Urothelium cell line (cell line): ENCODE results near the gene VPS35.
A peak's percentile ranks its signal among the peaks of the same experiment; 100 is the strongest.

ENCODE experiments used
- DNase-seq: peaks from one replicate; pipeline ENCODE4 v3.0.0; 2011; ENCODE audit warnings: low spot score, mixed read lengths
- FAIRE-seq: peaks from 2 replicates; lab custom pipeline; 2011; peaks lifted over from hg19 to GRCh38; lab: Jason Lieb, UNC

VPS35 gene

DNA sequence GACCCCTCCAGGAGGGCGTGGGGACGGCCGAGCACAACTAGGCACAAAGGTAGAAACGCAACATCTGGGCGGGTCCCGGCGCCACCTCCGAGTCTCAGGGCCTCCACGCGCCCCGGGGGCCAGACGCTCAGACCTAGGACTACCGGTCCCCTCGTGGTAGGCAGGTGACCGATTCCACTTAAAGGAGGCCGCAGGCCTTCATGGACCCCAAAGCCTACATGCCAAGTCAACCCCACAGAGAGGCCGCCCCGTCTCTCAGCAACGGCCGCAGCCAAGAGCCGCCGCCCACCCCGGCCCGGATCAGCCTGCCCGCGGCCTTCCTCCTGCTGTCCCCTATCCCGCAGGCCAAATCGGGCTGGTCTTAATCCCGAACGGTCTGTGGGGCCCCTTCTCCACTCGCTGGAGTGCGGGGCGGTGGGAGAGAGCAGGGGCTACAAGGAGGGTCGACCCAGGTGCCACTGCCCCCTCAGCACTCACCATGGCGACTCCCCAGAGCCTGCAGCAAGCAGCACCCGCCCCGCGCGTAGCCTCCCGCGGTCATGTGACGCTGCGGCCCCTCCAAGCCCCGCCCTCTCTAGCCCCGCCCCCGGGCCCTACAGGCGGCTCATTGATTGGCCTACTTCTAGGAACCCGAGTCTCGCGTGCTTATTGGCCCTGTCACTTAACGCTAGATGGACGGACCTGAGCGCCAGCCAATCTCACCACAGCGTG is at the start of gene VPS35:
Gene VPS35 (minus strand): TSS at position 525 of the 711 bp plus-strand sequence. CDS start 45 bp downstream, at position 480.
- peak; percentile 97 for DNase-seq
- no peak for FAIRE-seq

DNA sequence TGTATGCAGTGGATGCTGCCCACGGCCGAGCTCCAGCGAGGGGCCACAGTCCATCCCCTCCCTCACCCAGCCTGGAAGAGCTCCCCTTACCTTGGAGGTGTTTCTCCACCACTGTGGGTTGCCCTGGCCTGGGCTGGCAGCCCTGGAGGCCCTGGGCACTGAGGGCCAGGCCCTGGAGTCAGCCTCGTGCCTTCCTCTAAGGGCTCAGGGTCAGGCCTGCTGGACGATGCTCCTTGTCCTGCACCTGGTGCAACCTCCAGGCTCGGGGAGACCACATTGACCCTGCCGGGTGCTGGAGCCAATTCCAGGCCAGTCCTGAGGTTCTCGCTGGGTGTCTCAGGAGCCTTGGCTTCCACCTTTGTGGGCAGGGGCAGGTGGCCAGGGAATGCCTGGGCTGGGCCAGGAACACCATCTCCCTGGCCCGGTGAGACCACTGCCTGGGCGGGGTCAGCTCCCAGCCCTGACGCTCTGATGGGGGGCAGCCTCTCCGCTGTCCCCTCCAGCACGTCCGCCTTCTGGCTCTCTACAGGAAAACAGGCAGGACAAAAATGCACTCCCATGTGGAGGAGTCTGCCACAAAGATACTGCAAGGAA is 48.7 kb upstream of the VPS35 start:
- DNase-seq (no peak), FAIRE-seq (no peak)

DNA sequence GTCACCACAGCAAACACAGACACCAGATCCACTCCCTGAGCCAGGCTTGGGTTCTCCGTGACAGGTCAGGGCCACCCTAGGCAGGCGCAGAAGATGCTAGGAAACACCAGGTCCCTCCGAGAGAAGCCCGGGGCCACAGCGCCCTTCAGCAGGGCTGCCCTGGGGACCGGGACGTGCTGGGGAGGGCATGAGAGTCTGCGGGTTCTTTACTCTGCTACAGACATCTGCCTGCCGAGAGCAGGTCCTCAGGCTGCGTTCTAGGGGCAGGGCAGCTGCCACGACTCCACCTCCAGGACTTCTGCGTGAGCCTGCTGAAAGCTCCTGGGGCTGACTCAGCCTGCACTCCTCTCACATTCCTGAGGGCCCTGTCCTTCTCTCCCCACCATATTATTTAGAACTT is 47.7 kb upstream of the VPS35 start:
- no peak for FAIRE-seq
- peak; percentile 38 for DNase-seq

DNA sequence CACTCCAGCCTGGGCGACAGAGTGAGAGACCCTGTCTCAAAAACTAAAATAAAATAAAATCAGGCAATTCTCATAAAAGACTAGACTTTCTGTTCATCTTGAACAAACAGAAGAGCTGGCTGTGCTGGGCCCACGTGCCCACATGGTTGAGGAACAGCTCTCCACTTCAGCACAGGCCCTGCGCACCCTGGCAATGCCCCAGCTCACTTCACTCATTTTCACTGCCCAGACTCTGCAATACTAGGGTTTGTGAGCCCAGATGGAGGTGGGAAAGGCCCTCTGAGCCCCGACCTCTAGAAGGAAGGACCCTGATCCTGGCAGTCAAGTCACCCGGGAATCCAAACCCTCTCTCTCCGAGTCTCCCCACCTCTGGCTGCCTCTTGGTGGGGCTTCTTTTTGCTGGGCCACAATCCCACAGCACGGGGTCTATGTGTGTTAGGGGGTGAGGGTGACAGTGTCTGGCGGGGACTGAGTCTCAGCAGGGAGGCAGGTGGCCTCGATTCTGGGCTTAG is 44.4 kb upstream of the VPS35 start:
- DNase-seq (no peak), FAIRE-seq (no peak)

DNA sequence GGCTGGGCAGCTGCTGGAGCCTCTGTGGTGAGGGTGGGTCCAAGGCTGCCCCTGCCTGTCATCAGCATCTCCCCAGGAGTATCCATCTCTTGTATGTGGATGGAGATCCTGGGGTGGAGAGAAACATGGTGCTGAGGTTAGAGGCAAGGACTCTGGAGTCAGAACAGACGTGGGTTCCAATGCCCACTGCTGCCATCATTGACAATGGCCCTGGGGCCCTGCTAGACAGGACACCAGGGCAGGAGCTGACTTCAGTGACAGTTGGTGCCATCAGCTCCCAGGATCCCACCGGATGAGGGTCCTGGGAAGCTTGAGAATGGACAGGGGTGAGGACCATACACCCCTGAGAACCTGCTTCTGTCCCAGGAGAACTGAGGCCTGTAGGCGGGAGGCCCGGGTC is 43.6 kb upstream of the VPS35 start:
- no peak for FAIRE-seq
- DNase-seq, result no peak

DNA sequence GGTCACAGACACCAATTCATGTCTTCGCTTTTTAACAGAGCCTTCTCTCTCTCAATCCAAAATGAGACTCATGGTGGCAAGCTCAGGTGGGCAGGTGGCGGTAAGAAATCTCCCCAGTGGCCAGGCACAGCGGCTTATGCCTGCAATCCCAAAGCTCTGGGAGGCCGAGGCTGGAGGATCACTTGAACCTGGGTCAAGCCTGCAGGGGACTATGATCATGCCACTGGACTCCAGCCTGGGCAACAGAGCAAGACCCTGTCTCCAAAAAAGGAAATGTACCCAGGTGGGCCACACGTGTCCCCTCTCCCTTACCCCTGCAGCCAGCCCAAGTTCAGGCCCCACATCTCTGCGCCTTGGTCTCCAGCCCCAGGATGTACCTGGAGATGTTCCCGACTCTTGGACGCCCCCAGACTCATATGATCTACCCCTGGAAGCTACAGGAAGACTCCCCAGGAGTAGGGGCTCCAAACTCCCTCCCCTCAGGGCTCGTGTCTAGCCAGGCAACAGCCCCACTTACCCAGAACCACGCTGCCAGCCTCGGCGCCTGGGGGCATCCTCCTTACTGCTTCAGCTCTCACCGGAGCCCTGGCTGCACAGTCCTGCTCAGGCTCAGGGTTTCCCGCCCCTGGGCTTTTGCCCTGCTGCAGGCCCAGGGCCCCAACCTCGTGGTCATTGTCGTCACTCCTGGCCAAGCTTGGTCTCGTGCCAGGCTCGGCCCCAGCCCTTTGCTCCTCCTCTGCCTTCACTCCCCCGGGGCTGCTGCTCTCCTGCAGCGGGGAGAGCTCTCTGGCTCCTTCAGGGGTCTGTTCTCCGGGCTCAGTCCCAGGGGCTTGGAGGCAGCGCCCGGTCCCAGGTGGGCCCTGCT is 42.9 kb upstream of the VPS35 start:
- no peak for FAIRE-seq
- no peak for DNase-seq

DNA sequence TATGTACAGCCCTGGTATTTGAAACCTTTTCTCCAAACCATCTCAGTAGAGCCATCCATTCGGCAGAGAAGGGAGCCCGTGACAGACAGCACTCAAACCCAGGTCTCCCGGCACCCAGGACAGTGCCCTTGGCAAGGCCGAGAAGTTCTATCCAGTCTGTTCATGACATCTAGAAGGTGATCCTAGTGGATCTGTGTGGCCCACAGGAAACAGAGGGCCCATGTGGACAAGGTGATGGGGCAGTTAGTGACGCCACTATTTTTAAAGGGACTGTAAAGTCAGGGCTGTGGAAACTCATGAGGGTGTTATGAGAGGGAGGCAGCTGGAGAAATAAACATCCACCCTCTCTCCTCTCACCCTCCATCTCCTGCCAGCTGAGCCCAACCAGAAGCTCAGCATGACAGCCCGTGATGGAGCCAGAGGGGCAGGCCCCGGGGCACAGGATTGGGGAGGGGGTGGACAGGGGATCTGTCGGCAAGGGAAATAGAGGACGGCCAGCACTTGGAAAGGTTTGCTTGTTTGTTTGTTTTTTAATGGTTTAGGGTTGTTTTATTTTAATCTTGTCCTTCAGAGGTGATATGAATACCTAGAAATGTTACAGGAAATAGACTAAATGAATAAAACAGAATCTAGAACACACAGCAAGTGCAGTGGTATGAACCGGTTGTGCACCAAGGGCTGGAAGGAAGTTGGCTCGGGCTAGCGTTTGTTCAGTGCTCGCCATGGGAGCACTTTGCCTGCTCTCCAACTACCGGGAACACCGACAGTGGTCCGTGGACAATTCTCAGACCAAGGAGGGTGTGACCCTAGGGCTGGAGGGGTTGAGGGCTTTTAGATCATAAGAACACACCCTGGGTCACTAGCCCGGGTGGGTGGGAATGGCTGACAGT is 42.1 kb upstream of the VPS35 start:
- FAIRE-seq, result no peak

DNA sequence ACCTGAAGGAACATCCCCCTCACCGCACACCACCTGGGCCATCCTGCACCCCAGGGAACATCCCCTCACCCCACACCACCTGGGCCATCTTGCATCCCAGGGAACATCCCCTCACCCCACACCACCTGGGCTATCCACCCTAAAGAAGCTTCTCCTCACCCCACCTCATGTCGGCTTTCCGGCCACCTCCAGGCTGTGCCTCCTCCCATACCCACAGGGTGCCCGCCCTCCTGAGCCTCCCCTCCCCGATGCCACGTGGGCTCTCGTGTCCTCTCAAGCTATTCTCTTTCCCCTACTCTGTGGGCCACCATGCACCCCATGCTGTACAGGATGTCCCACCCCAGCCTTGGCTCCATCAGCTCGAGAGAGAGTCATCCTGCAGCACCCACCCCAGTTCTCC is 41.1 kb upstream of the VPS35 start:
- DNase-seq (no peak), FAIRE-seq (no peak)

More for the DNA sequence above, 42.1 kb upstream of the VPS35 start:
- DNase-seq, result no peak

DNA sequence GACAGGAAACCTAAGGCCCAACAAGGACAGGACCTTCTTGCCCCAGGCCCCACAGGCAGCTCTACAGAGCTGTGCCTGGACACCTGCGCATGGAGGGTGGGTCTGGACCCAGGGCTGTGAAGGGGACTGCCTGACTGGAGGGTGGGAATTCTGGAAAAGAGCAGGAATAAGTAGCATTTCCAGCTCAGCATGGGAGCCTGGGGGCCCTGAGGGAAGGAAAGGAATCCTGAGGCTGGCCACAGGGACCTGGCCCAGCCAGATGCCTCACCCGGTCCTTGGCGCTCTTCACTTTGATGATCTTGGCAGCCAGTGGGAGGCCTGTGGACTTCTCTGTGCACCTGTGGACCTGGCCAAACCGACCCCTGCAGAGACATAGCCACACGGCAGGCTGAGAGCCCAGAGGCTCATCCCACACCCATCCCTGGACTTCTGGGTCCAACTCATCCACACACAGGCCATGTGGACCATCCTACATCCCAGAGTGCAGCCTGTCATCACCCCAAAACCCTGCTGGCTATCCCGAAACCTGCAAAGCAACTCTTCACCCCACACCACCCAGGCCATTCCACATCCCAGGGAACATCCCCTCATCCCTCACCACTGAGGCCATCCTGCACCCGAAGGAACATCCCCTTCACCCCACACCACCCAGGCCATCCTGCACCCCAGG is 40.5 kb upstream of the VPS35 start:
- DNase-seq (no peak), FAIRE-seq (no peak)

DNA sequence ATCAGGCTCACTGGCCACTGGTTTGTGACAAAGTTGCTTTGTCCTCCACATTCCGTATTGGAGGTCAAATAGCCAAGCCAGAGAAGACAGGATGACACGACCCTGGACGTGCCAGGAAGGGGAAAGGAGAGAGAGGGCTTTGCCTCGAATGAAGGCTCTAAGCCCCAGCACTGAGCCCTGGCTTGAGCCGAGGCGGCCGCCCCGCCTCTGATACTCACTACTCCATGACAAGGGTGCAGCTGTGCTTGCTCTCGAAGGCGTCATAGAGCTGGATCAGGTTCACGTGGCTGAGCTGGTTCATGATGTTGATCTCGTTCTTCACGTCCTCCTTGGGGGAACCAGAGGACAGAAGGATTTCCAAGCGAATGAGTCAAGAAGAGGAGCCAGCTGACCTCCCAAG is 39.8 kb upstream of the VPS35 start:
- DNase-seq (no peak), FAIRE-seq (peak; percentile 53)

DNA sequence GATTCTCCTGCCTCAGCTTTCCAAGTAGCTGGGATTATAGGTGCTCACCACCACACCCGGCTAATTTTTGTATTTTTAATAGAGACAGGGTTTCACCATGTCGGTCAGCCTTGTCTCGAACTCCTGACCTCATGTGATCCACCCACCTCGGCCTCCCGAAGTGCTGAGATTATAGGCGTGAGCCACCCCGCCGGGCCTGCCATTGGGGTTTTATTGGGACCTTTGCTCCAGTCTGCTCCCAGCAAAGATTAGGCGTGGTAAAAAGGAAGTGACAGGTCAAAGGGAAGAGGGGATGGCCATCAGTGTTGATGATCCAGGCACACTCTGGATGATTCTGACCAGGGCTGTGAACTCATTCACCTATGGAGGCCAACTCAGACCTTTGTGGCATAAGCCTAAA is 38.7 kb upstream of the VPS35 start:
- no peak for FAIRE-seq
- no peak for DNase-seq

DNA sequence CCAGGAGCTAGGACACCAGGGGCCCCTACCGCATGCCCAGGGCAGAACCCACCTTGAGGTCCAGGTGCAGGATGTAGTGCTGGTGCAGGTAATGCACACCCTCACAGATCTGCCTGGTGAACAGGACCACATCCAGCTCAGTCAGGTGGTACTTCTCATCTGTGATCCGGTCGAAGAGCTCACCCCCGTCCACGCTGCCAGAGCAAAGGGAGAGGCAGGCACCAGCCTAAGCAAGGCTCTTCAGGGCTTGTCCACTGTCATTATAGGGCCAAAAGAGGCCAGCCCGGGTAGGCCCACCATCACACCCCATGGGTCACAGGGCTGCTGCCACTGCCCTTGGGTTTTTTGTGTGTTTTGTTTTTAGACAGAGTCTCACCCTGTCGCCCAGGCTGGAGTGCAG is 38.2 kb upstream of the VPS35 start:
- DNase-seq (no peak), FAIRE-seq (no peak)

DNA sequence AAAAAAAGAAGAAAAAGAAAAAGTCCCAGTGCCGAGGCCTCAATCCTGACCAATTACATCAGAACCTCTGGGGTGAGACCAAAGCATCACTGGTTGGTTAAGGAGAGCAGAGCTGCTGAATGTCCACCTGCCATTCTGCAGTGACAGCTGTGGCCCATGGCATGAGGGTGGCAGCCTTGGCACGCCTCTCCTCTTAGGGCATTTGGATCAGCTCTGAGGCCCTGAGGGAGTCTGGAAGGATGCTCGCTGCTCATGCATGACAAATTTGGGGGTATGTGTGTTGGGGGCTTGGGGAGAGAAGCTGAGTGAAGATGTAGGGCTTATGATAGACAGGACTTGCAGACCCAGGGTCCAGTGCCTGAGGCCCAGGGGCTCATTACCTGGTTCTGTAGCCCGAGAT is 32.9 kb upstream of the VPS35 start:
- no peak for DNase-seq

DNA sequence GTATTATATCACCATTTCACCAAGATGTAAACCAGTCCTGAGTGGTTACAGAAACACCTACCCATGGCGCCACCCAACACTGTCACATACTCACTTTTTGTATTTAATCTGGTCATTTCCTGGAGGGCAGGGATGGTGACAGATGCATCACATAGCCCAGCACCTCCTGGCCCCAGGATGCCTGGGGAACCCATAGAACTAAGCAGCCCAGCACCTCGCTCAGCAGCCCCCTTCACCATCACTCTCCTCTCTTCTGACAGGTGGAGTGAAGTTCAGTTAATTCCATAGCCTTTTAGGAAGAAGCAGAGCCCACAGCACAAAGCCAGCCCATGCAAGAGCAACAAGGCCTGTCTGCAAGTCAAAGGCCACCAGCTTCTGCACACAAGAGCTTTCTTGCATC is 31.6 kb upstream of the VPS35 start:
- FAIRE-seq (no peak), DNase-seq (no peak)

More for the DNA sequence above, 32.9 kb upstream of the VPS35 start:
- no peak for FAIRE-seq

DNA sequence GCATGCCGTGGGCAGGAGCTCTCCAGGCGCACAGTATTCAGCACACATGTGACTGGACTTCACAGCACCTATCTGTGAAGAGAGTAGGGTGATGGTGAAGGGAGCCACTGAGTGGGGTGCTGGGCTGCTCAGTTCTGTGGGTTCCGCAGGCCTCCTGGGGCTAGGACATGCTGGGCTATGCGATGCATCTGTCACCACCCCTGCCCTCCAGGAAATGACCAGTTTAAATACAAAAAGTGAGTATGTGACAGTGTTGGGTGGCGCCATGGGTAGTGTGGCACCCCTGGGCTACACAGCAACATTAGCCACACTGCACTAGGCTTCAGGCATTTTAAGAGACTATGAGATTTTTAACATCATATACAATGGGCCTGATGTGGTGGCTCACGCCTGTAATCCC is 30.6 kb upstream of the VPS35 start:
- DNase-seq (no peak), FAIRE-seq (no peak)

DNA sequence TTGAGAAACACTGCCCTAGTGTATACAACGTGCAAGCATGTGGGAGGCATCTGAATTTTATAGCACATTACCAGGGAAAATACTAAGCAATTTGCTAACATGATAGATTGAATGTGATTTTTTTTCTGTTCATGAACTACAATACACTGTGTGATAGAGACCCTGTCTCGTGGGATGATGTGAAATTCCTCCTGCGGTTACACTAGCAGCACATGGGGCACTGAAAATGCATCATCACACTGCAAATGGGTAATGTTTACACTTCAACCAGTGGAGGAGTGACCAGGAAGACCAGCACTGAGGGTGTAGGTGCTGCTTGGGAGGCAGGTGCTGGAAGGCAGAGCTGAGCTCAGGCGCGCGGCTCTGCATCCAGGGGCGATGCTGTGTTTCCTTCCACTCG is 29.2 kb upstream of the VPS35 start:
- DNase-seq (no peak), FAIRE-seq (no peak)

DNA sequence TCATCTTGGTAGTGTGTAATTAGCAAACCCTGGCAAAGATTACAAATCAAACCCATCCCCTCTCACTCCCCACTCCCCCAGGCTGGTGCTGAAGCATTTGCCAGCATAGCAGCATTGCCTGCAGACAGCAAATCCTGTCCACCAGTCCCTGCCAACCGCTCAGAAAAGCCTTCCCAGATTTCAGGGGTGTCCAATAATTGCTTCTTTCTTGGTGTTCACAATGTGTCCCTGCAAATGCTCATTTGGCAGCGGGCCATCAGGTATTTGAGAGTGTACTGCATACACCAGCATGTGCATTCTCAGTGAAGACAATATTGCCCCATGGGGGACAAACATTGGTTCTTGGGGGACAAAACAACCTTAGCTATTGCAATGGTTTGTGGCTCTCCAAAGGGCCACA is 28.7 kb upstream of the VPS35 start:
- FAIRE-seq, result no peak

DNA sequence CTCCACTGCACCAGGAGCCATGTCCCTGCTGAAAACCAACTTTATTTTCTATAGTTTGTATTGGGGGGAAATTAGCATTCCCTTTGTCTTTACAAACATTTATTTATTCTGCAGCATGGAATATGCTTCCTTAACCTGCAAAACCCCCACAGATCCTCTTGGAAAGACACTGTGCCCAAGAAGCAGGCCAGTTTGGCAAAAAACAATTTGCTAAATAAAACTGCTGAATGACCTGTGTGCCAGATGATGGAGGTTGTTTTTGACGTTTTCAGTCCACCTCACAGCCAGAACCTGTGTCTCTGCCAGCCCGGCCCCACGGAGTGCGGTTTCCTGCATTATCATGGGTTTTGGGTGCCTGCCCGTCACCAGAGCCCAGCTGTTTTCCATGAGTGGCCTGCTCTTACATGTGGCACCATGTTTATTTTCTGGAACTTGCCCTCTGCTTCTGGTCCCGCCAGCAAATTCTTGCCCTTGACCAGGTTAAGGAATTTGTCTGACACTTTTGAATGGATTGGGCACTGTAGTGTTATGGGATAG is 26.9 kb upstream of the VPS35 start:
- DNase-seq (no peak), FAIRE-seq (no peak)

More for the DNA sequence above, 28.7 kb upstream of the VPS35 start:
- DNase-seq, result no peak

DNA sequence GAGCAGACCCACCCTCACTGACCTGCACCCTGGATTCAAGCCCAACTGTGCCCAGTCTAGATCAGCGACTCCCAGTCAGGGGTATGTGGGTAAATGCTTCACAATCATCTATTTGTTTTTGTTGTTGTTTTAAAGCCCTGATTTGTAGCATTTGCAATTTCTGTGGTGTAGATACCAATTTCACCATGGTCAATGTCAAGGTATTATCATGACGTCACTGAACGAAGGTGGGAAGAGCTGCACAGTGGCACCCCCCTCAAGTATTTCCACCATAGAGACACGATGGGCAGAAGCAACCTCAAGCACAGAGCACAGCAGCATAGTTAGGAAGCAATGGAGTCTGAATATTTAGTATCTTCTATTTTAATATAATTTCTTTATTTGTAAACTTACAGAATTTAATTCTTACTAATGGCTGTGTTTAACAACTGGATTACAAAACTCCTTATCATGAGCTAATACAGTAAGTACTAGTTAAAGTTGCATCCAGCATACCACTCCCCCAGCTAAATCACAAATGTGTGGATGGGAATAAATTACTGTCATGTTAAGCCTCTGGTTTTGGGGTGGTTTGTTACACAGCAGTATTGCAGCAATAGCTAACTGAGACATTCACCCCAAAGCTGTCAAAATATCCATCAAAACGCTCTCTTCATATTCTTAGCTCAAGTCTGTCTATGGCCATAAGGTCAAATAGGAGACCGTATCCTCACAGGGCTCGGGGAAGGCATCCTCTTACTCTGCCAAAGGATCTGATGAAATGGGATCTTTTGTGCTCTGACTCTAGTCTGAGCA is 26.0 kb upstream of the VPS35 start:
- FAIRE-seq, result no peak

More for the DNA sequence above, 26.0 kb upstream of the VPS35 start:
- DNase-seq, result no peak
